ENCODE measurements around the gene CD96. TPM values are rescaled to one million over a fixed set of nuclear protein-coding genes. Genes with fewer than 3 reads are reported as not detected.

CD96 gene, protein sequence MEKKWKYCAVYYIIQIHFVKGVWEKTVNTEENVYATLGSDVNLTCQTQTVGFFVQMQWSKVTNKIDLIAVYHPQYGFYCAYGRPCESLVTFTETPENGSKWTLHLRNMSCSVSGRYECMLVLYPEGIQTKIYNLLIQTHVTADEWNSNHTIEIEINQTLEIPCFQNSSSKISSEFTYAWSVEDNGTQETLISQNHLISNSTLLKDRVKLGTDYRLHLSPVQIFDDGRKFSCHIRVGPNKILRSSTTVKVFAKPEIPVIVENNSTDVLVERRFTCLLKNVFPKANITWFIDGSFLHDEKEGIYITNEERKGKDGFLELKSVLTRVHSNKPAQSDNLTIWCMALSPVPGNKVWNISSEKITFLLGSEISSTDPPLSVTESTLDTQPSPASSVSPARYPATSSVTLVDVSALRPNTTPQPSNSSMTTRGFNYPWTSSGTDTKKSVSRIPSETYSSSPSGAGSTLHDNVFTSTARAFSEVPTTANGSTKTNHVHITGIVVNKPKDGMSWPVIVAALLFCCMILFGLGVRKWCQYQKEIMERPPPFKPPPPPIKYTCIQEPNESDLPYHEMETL
- 0.08 TPM in 1 of 2 replicates, not detected in the other for total RNA-seq (ENCODE audit: low replicate concordance)

DNA sequence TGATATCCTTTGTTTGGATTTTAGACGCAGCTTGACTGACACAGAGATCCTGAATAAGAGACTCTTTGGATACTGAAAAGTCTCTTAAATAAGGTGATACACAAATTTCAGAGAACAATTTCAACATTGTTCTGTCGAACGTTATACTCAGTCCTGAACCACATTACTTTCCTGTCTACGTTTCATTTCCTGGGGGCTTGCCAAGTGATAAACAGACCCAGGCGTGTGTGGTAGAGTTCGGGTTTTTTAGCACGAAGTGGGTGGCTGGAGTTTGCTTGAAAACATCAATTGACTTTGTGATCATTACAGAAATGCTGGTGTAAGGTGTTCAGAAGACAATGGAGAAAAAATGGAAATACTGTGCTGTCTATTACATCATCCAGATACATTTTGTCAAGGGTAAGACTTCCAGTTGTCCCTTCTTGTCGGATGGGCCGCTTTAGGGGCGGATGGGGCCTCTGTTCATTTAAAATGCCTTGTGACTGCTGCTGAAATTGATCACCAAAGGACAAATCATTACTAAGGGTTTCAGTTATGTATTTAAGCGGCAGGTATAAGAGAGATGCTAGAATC lies at the start of gene CD96:
TSS of gene CD96 (plus strand) at position 287 of the 573 bp plus-strand sequence. CDS start at position 339, 52 bp downstream.

GRCh38 chr3:111595232-111595631 lies 53.2 kb downstream of the CD96 start, which contains the start of gene ZBED2:
Gene ZBED2 (minus strand): TSS chr3:111595346. CDS start chr3:111594201, 1,145 bp downstream.

Other genes with a start within 250 kb of the CD96 start
- 0.08 TPM in 1 of 2 replicates, not detected in the other for gene ZBED2, start 53.1 kb downstream of the CD96 start, total RNA-seq (ENCODE audit: low replicate concordance)
- gene PLCXD2, start 132.5 kb downstream of the CD96 start, total RNA-seq (ENCODE audit: low replicate concordance), result 0.23 and 4.4 TPM in 2 replicates

All from smooth muscle cell of the coronary artery (primary cell).